Aorta (tissue), 5 donors: ENCODE measurements around the gene BCL10. TPM values are rescaled to one million over a fixed set of nuclear protein-coding genes. Genes with fewer than 3 reads are reported as not detected.

ENCODE experiments used
- ATAC-seq: fragments of 200-7000 bp; cut with Tn5 transposase; one replicate; pipeline ENCODE4 v1.9.1; 2022; ENCODE audit warnings: moderate library complexity; ENCODE audit not compliant: low FRiP score
- DNase-seq, 2 donors: peaks; one replicate each; pipeline ENCODE4 v3.0.0-alpha.2; 2020
- H3K27ac ChIP-seq, 2 donors: one replicate each; pipeline ENCODE4 v1.5.1; 2013; ENCODE audit warnings: low read length in 2 of 2, mild to moderate bottlenecking in 2 of 2, moderate library complexity in 2 of 2, control low read depth in 1 of 2, inconsistent platforms in 1 of 2, low read depth in 1 of 2
- H3K27me3 ChIP-seq, 2 donors: one replicate each; pipeline ENCODE4 v1.6.1; 2013; ENCODE audit warnings: control low read depth in 1 of 2, low read length in 1 of 2, mild to moderate bottlenecking in 1 of 2, moderate library complexity in 1 of 2; ENCODE audit not compliant: insufficient read depth in 2 of 2, control insufficient read depth in 1 of 2
- H3K36me3 ChIP-seq, 2 donors: one replicate each; pipeline ENCODE4 v1.6.1; 2013; ENCODE audit warnings: control low read depth in 1 of 2, low read length in 1 of 2, mild to moderate bottlenecking in 1 of 2; ENCODE audit not compliant: insufficient read depth in 2 of 2, control insufficient read depth in 1 of 2
- H3K4me1 ChIP-seq, 2 donors: one replicate each; pipeline ENCODE4 v1.6.1; 2013; ENCODE audit warnings: low read length in 2 of 2, control low read depth in 1 of 2, mild to moderate bottlenecking in 1 of 2, moderate library complexity in 1 of 2; ENCODE audit not compliant: insufficient read depth in 2 of 2, control insufficient read depth in 1 of 2
- H3K4me3 ChIP-seq, 2 donors: one replicate each; pipeline ENCODE4 v1.5.1; 2013; ENCODE audit warnings: low read length in 2 of 2, control low read depth in 1 of 2, mild to moderate bottlenecking in 1 of 2
- H3K9me3 ChIP-seq: one replicate; pipeline ENCODE4 v1.6.1; 2013; ENCODE audit warnings: mild to moderate bottlenecking, low read length; ENCODE audit not compliant: control insufficient read depth
- WGBS, 2 donors: extraction: QIAGEN DNeasy Blood & Tissue Kit; methylation state at CpG; one replicate each; pipeline ENCODE4 v1.1.7; 2013; 5-methylcytosine and 5-hydroxymethylcytosine counted together
- intact Hi-C, 2 donors: fragments of 100-400 bp; cut with DNase I; formaldehyde crosslinking; loops; one replicate each; pipeline versions ENCODE4 v1.14.2 to v1.15.0; 2022
- polyA plus RNA-seq, 2 donors: library from polyadenylated mRNA; stranded (reverse); fragments of 200-250 nt; gene quantifications; one replicate each; pipeline ENCODE4 v1.2.3, GENCODE V29; 2013
- total RNA-seq, 2 donors: library from RNA; stranded (reverse); fragmentation: NEBNext Ultra II Directional; extraction: Animal tissue kit (Norgen Biotek cat#: 25700); gene quantifications; one replicate each; pipeline ENCODE4 v1.2.1, GENCODE V29; 2021
- donor health status: healthy with polysubstance abuse.
- donor health status: Bipolar disorder and iron deficiency.
- donor health status: DM: no; HTN: no; CAD: no.
- donor health status: DM: no; HTN: no; CAD: no.
- donor health status: DM: yes; HTN: yes; CAD: no.

Gene BCL10
- total and polyA plus RNA-seq, 4 donors, result 7.0 to 29.6 (median 14.5) TPM

DNA sequence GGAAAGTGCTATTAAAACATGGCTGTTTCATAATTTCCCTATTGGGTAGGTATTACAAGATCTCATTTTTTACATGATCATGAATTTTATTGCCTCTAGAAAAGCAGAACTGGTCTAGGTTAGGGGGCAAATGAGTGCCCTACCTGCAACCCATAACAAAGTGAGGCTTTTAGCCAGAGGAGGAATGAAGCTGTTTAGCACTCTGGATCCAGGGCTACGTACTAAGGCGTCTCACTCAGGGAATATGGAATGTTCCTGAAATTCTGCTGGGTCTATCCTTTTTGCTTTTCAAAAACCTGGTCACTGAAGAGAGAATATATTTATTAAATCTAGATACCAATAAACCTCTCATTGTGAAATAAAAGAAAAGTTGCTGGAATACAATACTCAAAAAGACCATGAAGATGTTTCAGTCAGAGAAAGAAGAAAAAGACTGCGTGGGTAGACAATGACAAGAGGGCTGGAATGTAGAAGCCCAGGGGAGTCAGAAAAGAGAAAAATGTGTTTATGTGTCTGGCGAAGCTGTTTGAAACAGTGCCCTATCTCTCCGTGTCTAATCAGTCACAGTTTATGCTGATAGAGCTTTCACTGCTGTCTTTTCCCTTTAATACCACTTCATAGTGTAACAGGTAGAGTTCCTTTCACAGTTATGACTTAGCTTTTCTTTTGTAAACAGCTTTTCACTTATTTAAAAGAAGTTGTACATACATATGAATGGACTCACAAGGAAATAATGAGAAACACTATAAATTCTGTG, 50.6 kb downstream of the BCL10 start:
- ATAC-seq (no peak), DNase-seq (no peak)
- no peak overlapping the region for H3K4me3 ChIP-seq
- peaks cover 0 to 3% of the 10 kb centered on the region in 2 donors for H3K4me1 ChIP-seq
- 39 to 41% methylated on average over 5 of the region's 5 CpGs for whole genome bisulfite sequencing, 2 donors
- no peaks in the 10 kb centered on the region for H3K9me3 ChIP-seq
- H3K27me3 ChIP-seq, result no peaks in the 10 kb centered on the region
- intact Hi-C loops, result no loop called here
- H3K27ac ChIP-seq, result no peak overlapping the region
- no peaks in the 10 kb centered on the region for H3K36me3 ChIP-seq

- WGBS, 2 donors, result 46 to 54% methylated on average over 3 of the region's 3 CpGs
- H3K27ac ChIP-seq, result no peak overlapping the region
Observed at GRCh38 chr1:85224734-85225623, 51.5 kb downstream of the BCL10 start.

DNA sequence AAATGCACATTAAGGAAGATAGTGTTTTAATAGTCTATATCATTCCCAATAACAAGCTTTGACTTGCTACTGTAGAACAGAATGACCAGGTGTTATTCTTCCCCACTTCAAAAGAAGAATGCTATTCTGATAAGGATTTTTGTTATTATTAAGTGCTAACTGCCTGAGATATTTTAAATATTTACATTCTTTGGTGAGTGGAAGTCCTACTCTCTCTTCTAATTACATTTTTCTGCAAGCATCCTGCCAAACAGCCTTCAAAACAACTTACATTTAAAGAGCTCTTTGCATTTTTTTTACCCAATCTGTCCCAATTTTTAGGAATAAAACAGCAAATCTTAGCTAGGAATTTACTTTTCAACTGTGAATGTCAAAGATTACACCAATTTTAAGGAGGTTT, 52.1 kb downstream of the BCL10 start:
- Histone ChIP-seq H3K4me1 (peaks cover 0 to 4% of the 10 kb centered on the region in 2 donors), H3K27me3 (no peaks in the 10 kb centered on the region), H3K36me3 (no peaks in the 10 kb centered on the region), H3K9me3 (no peaks in the 10 kb centered on the region), H3K27ac (no peak overlapping the region), H3K4me3 (no peak overlapping the region)
- DNase-seq (no peak), ATAC-seq (no peak)
- intact Hi-C loops, result no loop called here

More at GRCh38 chr1:85224734-85225623, 51.5 kb downstream of the BCL10 start:
- no peak overlapping the region for H3K4me3 ChIP-seq
- H3K9me3 ChIP-seq, result no peaks in the 10 kb centered on the region
- no peaks in the 10 kb centered on the region for H3K27me3 ChIP-seq
- DNase-seq, result no peak
- peaks cover 0 to 4% of the 10 kb centered on the region in 2 donors for H3K4me1 ChIP-seq
- ATAC-seq, result no peak
- intact Hi-C loops, result no loop called here
- no peaks in the 10 kb centered on the region for H3K36me3 ChIP-seq

- H3K9me3 ChIP-seq, result no peaks in the 10 kb centered on the region
- no peak overlapping the region for H3K27ac ChIP-seq
- intact Hi-C loops, result no loop called here
- WGBS, 2 donors, result 74 to 75% methylated on average over 5 of the region's 5 CpGs
- ATAC-seq, result no peak
- peaks cover 0 to 4% of the 10 kb centered on the region in 2 donors for H3K4me1 ChIP-seq
- no peaks in the 10 kb centered on the region for H3K36me3 ChIP-seq
- no peaks in the 10 kb centered on the region for H3K27me3 ChIP-seq
- no peak overlapping the region for H3K4me3 ChIP-seq
- no peak for DNase-seq
Observed at GRCh38 chr1:85223334-85223733, 53.1 kb downstream of the BCL10 start.

DNA sequence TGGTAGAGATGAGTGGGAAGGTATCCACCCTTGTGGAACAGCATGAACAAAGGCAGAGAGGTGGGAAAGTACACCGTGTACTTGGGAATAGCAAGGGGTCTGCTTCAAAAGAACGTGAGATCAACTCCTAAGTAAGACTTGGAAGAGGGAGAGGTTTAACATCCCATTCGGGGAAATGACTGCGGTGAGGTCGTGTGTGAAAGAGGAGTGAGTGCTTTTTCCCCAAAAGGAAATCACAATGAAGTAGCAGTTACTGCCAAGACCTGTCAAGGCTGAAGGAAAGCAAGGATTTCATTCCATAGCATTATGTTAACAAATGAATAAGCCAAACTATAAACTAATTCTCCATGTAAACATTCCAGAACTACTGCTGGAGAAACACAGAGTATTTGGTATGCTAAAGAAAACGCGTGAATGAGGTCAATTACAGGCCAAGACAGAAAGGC, 55.7 kb downstream of the BCL10 start:
- H3K4me3 ChIP-seq, result no peak overlapping the region
- H3K4me1 ChIP-seq, result peaks cover 0 to 4% of the 10 kb centered on the region in 2 donors
- ATAC-seq (no peak), DNase-seq (no peak)
- intact Hi-C loops, result no loop called here
- no peaks in the 10 kb centered on the region for H3K27me3 ChIP-seq
- peak overlapping the region in 1 of 2 donors; percentile 24 for H3K27ac ChIP-seq
- H3K36me3 ChIP-seq, result no peaks in the 10 kb centered on the region
- no peaks in the 10 kb centered on the region for H3K9me3 ChIP-seq
- WGBS, 2 donors, result 5 to 9% methylated on average over 7 of the region's 7 CpGs

- Histone ChIP-seq H3K9me3 (no peaks in the 10 kb centered on the region), H3K36me3 (no peaks in the 10 kb centered on the region), H3K4me1 (peaks cover 0 to 4% of the 10 kb centered on the region in 2 donors), H3K4me3 (no peak overlapping the region), H3K27me3 (no peaks in the 10 kb centered on the region), H3K27ac (peak overlapping the region in 1 of 2 donors; percentile 15)
- no peak for ATAC-seq
- no peak for DNase-seq
- 88 to 94% methylated on average over 2 of the region's 2 CpGs for WGBS, 2 donors
- intact Hi-C loops, result no loop called here
Observed at GRCh38 chr1:85219853-85220610, 56.4 kb downstream of the BCL10 start.

DNA sequence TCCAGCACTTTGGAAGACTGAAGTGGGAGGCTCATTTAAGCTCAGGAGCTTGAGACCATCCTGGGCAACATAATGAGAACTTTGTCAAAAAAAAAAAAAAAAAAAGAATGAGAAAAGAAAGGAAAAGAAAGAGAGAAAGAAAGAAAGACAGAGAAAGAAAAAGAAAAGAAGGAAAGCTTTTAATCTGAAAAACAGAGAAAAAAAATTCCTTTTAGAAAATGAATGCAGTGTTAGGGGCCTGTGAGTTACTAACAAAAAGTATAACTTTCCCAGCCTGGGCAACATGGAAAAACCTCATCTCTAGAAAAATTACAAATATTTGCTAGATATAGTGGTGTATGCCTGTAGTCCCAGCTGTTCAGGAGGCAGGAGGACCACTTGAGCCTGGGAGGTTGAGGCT, 59.7 kb downstream of the BCL10 start:
- peaks cover 0 to 4% of the 10 kb centered on the region in 2 donors for H3K4me1 ChIP-seq
- no peaks in the 10 kb centered on the region for H3K36me3 ChIP-seq
- no peaks in the 10 kb centered on the region for H3K27me3 ChIP-seq
- intact Hi-C loops, result no loop called here
- no peak overlapping the region for H3K27ac ChIP-seq
- DNase-seq, result no peak
- H3K9me3 ChIP-seq, result no peaks in the 10 kb centered on the region
- H3K4me3 ChIP-seq, result no peak overlapping the region
- ATAC-seq, result no peak
